HG02884 (cell line): ENCODE data around the gene XRCC1.

Experiments
- ATAC-seq: cut with Tn5 transposase; IDR thresholded peaks from one replicate; pipeline ENCODE4 v1.9.1; 2021; ENCODE audit warnings: mild to moderate bottlenecking, moderate library complexity; ENCODE audit not compliant: unreplicated experiment

XRCC1 gene, protein sequence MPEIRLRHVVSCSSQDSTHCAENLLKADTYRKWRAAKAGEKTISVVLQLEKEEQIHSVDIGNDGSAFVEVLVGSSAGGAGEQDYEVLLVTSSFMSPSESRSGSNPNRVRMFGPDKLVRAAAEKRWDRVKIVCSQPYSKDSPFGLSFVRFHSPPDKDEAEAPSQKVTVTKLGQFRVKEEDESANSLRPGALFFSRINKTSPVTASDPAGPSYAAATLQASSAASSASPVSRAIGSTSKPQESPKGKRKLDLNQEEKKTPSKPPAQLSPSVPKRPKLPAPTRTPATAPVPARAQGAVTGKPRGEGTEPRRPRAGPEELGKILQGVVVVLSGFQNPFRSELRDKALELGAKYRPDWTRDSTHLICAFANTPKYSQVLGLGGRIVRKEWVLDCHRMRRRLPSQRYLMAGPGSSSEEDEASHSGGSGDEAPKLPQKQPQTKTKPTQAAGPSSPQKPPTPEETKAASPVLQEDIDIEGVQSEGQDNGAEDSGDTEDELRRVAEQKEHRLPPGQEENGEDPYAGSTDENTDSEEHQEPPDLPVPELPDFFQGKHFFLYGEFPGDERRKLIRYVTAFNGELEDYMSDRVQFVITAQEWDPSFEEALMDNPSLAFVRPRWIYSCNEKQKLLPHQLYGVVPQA

GRCh38 chr19:43575156-43575950 is at the start of gene XRCC1, which contains the start of gene PINLYP:
Gene XRCC1 (minus strand): TSS chr19:43575527. CDS start chr19:43575458, 69 bp downstream.
Gene PINLYP (plus strand): TSS chr19:43575801. CDS start chr19:43577192, 1,391 bp downstream.
- peak; percentile 97 for ATAC-seq

DNA sequence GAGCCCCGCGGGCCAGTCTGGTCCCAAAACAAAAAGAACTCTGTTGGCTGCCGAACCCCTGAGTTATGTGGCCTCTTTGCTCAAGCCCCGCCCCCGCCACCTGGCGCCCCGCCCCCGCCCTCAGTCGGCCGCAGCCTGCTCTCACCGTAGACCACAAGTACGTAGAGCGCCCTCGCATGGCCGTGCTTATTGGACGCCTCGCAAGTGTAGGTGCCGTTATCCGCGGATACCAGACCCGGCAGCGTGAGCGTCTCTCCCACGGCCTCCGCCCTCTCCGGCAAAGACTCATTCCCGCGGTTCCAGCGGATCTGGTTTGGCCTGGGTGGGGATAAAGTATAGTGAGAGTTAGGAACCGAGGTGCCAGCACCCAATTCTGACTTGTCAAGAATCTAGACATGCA is 49.6 kb upstream of the XRCC1 start:
- no peak for ATAC-seq

GRCh38 chr19:43623889-43624670 is 48.8 kb upstream of the XRCC1 start:
- no peak for ATAC-seq

- ATAC-seq, result no peak
These were observed 47.6 kb upstream of the XRCC1 start for GRCh38 chr19:43622956-43623355.

DNA sequence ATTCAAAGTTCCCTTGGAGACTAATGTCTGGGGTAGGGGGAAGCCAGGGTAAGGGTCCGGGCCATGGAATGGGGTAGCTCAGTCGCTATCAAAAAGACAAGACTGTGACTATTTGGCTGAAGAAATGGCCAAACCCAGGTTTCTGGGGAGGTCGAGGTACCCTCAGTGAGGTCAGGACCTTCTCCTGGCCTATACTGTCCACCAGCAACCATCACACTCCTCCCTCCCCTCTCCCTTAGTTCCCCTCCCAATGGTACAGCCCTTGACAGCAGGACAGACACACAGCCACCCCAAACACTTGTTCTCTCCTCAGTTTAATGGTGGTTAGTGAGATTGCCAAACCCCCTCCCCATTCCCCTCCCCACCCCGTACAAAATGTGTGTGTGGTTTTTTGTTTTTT is 46.7 kb upstream of the XRCC1 start:
- ATAC-seq, result no peak

- ATAC-seq, result no peak
These were observed 45.0 kb upstream of the XRCC1 start for GRCh38 chr19:43620061-43621001.

GRCh38 chr19:43619262-43620060 is 44.1 kb upstream of the XRCC1 start, which contains the start of gene ZNF428:
Gene ZNF428 (minus strand): TSS chr19:43619629. CDS start chr19:43614304, 5,325 bp downstream.
- ATAC-seq, result peak; percentile 64

DNA sequence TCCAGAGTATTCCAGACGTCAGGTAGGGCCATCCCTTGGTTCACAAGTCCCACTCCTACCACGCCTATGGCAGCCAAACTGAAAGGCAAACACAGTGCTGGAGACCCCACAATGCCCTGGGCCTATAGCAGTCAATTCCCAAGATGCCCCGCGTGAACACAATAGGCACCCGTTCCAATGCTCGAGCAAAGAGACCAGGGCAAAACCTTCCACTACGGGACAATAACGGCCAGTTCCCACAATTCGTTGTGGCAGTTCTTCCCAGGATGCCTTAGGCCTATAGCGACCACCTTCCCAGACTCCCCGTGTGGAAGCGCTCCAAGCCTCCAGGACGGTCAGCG is 43.6 kb upstream of the XRCC1 start:
- no peak for ATAC-seq

GRCh38 chr19:43616954-43617353 is 41.6 kb upstream of the XRCC1 start:
- ATAC-seq, result no peak

DNA sequence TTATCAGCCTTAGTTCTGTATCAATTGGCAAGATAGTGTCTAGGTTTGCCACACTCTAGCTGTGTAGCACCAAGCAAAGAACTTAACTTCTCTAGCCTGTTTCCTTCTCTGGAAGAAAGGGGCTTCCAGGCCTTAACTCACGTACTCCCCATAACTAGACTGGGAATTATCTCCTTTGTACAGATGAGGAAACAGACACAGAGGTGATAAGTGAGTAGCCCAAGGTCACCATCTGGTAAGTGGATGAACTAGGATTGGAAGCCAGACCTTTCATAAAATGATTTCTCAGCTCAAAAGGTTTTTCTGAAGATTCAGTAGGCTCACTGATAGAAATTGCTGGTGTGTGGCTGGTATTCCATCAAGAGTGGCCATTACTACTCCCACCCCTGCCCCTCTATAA is 41.0 kb upstream of the XRCC1 start:
- no peak for ATAC-seq

DNA sequence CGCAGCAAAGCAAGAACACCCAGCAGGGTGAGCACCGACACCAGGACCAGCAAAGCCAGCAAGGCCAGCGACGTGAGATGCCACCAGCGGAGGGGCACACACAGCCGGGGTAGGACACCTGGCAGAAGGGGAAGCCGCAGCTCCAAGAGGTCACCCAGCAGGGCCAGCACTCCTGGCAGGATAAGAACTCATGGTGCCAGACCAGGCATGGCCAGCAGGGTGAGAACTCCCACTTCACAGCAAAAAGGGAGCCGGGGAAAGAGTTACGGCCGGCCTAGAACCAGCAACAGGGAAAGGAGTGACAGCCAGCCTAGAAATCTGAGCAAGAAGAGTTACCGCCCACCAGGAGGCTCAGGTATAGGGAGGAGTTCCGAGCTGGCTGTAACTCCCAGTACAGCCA is 37.0 kb upstream of the XRCC1 start:
- no peak for ATAC-seq

DNA sequence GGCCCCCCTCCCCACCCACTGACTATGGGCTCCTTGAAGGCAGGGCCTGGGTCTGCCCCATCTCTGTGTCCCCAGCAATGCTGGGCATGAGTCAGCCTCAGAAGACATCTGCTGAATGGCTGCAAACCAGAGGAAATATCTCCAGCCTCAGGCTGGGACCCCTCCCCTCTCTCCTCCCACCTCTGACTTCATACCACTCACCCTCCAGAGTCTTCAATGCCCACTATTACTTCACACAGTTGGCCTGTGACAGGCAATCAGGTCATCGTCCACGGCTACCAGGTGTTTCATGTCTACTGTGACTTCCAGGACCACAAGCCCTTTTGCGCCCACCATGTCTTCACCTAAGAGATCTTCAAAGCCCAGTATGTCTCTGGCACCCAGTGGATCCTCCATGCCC is 36.5 kb upstream of the XRCC1 start, which contains the start of gene SRRM5:
TSS of gene SRRM5 (plus strand) at position 301 of the 400 bp plus-strand sequence. CDS start at position 335, 34 bp downstream.
- no peak for ATAC-seq

GRCh38 chr19:43610493-43610892 is 35.2 kb upstream of the XRCC1 start:
- ATAC-seq, result no peak

- ATAC-seq, result no peak
These were observed 34.5 kb upstream of the XRCC1 start for GRCh38 chr19:43609872-43610271.

DNA sequence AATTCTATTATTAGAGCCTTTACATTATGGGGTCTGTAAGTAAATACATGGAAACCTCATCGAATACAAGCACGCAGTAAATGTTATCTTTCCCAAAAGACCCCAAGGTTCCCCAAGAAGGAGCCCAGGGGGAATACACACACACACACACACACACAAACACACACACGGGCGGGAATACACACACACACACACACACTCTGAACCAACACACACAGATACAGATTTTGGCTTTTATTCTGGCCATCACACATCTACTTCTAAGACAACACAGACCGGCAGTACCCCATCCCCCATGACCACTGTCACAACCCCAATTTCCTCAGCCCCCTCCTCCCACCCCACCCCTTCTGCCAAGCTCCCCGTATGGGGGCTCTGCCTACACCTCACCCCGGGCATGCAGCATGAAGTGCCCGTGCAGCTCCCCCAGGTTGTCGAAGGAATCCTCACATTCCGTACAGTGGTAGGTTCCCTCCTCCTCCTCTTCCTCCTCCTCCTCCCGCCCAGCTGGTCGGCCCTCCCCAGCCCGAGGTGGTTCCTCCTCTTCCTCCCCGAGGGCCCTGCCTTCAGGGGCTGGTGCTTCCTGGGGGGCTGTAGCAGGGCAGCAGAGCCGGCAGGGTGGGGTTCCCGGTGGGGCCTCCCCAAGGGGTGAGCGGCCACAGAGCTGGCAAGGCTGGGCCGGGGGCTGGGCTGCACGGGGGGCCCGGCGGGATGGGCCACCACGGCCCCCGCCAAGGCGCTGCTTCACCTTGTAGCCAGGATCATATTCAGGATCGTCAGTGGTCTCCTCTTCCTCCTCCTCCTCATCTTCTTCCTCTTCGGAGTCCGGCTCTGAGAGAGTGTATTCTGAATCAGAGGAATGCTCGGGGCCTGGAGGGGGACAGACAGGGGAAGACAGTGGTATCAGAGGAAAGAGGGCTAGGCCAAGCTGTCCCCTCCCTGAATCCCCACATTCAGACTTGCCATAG is 32.2 kb upstream of the XRCC1 start:
- ATAC-seq, result no peak

DNA sequence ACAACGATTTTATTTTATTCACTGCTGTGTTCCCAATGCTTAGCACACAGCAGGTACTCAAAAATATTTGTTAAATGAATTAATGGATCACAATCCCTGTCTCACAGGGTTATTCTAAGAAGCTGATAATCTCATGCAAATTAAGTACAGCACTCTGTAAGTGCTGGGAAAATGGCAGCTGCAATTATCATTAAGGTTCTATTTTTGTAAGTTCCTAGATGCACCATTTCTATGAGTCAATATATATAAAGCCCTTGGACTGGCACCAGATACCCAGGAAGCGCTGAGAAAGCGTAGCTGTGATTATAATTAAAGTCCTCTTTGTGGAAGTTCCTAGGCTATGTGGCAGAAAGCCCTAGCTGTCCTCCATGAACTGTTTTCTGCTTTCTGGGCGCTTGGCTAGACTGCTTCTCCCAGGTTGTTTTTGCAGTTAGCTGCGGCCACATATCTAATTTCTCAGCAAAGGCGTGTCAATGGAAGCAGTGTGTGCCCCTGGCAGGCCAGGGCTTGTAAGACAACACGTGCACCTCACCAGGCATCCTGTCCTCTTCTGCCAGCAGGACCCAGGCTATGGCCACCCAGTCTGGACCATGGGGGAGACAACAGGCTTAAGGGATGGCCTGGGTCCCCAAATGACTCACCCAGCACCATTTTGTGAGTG is 31.4 kb upstream of the XRCC1 start:
- no peak for ATAC-seq
